Liver (tissue), 3 donors: Measurements from ENCODE around the gene NUDT9.
"Not testable (repeated sequence)": the region's sequence is repeated elsewhere in the genome, so short reads cannot be mapped to it uniquely, and the experiment has no call there.

Source experiments
- CTCF ChIP-seq: fragments of 150-350 bp; IDR thresholded peaks from 2 replicates; pipeline ENCODE4 v1.5.1; 2017; ENCODE audit warnings: improper control_type of control experiment, low read depth, low read length; ENCODE audit not compliant: missing input control
- EGR1 ChIP-seq, 2 donors: IDR thresholded peaks; 2 replicates each; pipeline ENCODE4 v1.6.1; 2016 to 2018; ENCODE audit warnings: antibody characterized with exemption in 2 of 2, low read depth in 2 of 2
- FOXA1 ChIP-seq: IDR thresholded peaks from 2 replicates; pipeline ENCODE4 v1.6.1; 2016; ENCODE audit warnings: antibody characterized with exemption
- FOXA2 ChIP-seq: IDR thresholded peaks from 2 replicates; pipeline ENCODE4 v1.6.1; 2016; ENCODE audit warnings: antibody characterized with exemption
- HNF4G ChIP-seq: IDR thresholded peaks from 2 replicates; pipeline ENCODE4 v1.6.1; 2016; ENCODE audit warnings: antibody characterized with exemption
- JUND ChIP-seq, 2 donors: IDR thresholded peaks; 2 replicates each; pipeline ENCODE4 v1.6.1; 2016; ENCODE audit warnings: antibody characterized with exemption in 2 of 2
- MAX ChIP-seq: IDR thresholded peaks from 2 replicates; pipeline ENCODE4 v1.6.1; 2016; ENCODE audit warnings: antibody characterized with exemption
- RAD21 ChIP-seq, 2 donors: IDR thresholded peaks; 2 replicates each; pipeline ENCODE4 v1.6.1; 2016; ENCODE audit warnings: antibody characterized with exemption in 2 of 2, mild to moderate bottlenecking in 2 of 2
- REST ChIP-seq: IDR thresholded peaks from 2 replicates; pipeline ENCODE4 v1.6.1; 2016; ENCODE audit warnings: antibody characterized with exemption, mild to moderate bottlenecking
- SP1 ChIP-seq: IDR thresholded peaks from 2 replicates; pipeline ENCODE4 v1.6.1; 2018; ENCODE audit warnings: antibody characterized with exemption, mild to moderate bottlenecking
- TAF1 ChIP-seq: conservative IDR thresholded peaks from 2 replicates; pipeline ENCODE4 v1.6.1; 2016; ENCODE audit warnings: antibody characterized with exemption, mild to moderate bottlenecking
- YY1 ChIP-seq: IDR thresholded peaks from 2 replicates; pipeline ENCODE4 v1.6.1; 2016; ENCODE audit warnings: antibody characterized with exemption, mild to moderate bottlenecking
- donor health status: healthy.
- donor health status: healthy.

- TF ChIP-seq CTCF; SP1; FOXA2; HNF4G; JUND (IDR thresholded peaks at IDR 0.05); YY1; FOXA1; RAD21 (IDR thresholded peaks at IDR 0.05); MAX; REST; TAF1; EGR1 (IDR thresholded peaks at IDR 0.05; ENCODE audit: low read depth in 2 of 2): not testable (repeated sequence)
Measured at GRCh38 chr4:87491851-87492250, 69.5 kb downstream of the NUDT9 start.
